NCI-H526 (cell line): ENCODE results near the gene CHI3L1.

Source experiments
- DNase-seq, 2 experiments: peaks; one replicate each; lab custom pipeline; 2025; lab: John Stamatoyannopoulos, UW

The CHI3L1 gene

GRCh38 chr1:203133970-203134725, 52.4 kb downstream of the CHI3L1 start:
- no peak for DNase-seq

GRCh38 chr1:203131548-203132200, 54.8 kb downstream of the CHI3L1 start:
- DNase-seq = peak; percentile 11 to 76

- no peak for DNase-seq
Observed at GRCh38 chr1:203130358-203130985, 56.0 kb downstream of the CHI3L1 start.

- DNase-seq = peak in 1 of 2 experiments; percentile 14
Observed at GRCh38 chr1:203129501-203130231, 56.8 kb downstream of the CHI3L1 start.
